MM.1S (cell line): ENCODE measurements around the gene PTK7.

Experiments
- DNase-seq: peaks from one replicate; pipeline ENCODE4 v3.0.0-alpha.2; 2015
- H2AFZ ChIP-seq: fragments of 300-600 bp; sonication (generic); 2 replicates; pipeline ENCODE4 v1.6.0; 2016; ENCODE audit warnings: antibody characterized with exemption, low read length
- H3F3A ChIP-seq: fragments of 300-600 bp; sonication (generic); 2 replicates; pipeline ENCODE4 v1.6.1; 2016; ENCODE audit warnings: mild to moderate bottlenecking, antibody characterized with exemption, low read length, moderate library complexity, mixed read lengths; ENCODE audit not compliant: insufficient read depth
- H3K27ac ChIP-seq: fragments of 300-600 bp; sonication (generic); 2 replicates; pipeline ENCODE4 v1.5.1; 2016; ENCODE audit warnings: mild to moderate bottlenecking, low read length
- H3K27me3 ChIP-seq: fragments of 300-600 bp; sonication (generic); replicated peaks from 2 replicates; pipeline ENCODE4 v1.6.0; 2016; ENCODE audit warnings: low read length; ENCODE audit not compliant: insufficient read depth
- H3K36me3 ChIP-seq: fragments of 300-600 bp; sonication (generic); replicated peaks from 2 replicates; pipeline ENCODE4 v1.6.1; 2016; ENCODE audit warnings: mild to moderate bottlenecking, low read length, mixed read lengths; ENCODE audit not compliant: insufficient read depth
- H3K4me1 ChIP-seq: fragments of 300-600 bp; sonication (generic); 2 replicates; pipeline ENCODE4 v1.6.1; 2016; ENCODE audit warnings: low read length, mixed read lengths
- H3K4me2 ChIP-seq: fragments of 300-600 bp; sonication (generic); 2 replicates; pipeline ENCODE4 v1.6.0; 2016; ENCODE audit warnings: low read depth, low read length
- H3K4me3 ChIP-seq: fragments of 300-600 bp; sonication (generic); 2 replicates; pipeline ENCODE4 v1.5.1; 2016; ENCODE audit warnings: low read length, mixed read lengths
- H3K79me2 ChIP-seq: fragments of 300-600 bp; sonication (generic); 2 replicates; pipeline ENCODE4 v1.6.1; 2016; ENCODE audit warnings: mixed run types, low read length, mixed read lengths
- H3K9ac ChIP-seq: fragments of 300-600 bp; sonication (generic); 2 replicates; pipeline ENCODE4 v1.6.1; 2016; ENCODE audit warnings: low read length, mixed read lengths
- H3K9me2 ChIP-seq: fragments of 300-600 bp; sonication (generic); replicated peaks from 2 replicates; pipeline ENCODE4 v1.6.1; 2016; ENCODE audit warnings: mild to moderate bottlenecking, low read length, mixed read lengths; ENCODE audit not compliant: insufficient read depth
- H3K9me3 ChIP-seq: fragments of 300-600 bp; sonication (generic); replicated peaks from 2 replicates; pipeline ENCODE4 v1.6.1; 2016; ENCODE audit warnings: mild to moderate bottlenecking, low read length, mixed read lengths; ENCODE audit not compliant: insufficient read depth
- H4K20me1 ChIP-seq: fragments of 300-600 bp; sonication (generic); 2 replicates; pipeline ENCODE4 v1.6.1; 2016; ENCODE audit warnings: mild to moderate bottlenecking, low read length, moderate library complexity, mixed read lengths; ENCODE audit not compliant: insufficient read depth
- CTCF ChIP-seq: fragments of 300-600 bp; sonication (generic); IDR thresholded peaks from 2 replicates; pipeline ENCODE4 v1.5.1; 2016; ENCODE audit warnings: antibody characterized with exemption, low read length, mixed read lengths
- EZH2 ChIP-seq: fragments of 300-600 bp; sonication (generic); optimal IDR thresholded peaks from 2 replicates; pipeline ENCODE3; 2017; ENCODE audit warnings: low read depth, mild to moderate bottlenecking, antibody characterized with exemption, low read length, mixed read lengths
- EZH2phosphoT487 ChIP-seq: fragments of 300-600 bp; sonication (generic); IDR thresholded peaks from 2 replicates; pipeline ENCODE4 v1.6.1; 2018; ENCODE audit warnings: antibody characterized with exemption, low read length

PTK7 gene

DNA sequence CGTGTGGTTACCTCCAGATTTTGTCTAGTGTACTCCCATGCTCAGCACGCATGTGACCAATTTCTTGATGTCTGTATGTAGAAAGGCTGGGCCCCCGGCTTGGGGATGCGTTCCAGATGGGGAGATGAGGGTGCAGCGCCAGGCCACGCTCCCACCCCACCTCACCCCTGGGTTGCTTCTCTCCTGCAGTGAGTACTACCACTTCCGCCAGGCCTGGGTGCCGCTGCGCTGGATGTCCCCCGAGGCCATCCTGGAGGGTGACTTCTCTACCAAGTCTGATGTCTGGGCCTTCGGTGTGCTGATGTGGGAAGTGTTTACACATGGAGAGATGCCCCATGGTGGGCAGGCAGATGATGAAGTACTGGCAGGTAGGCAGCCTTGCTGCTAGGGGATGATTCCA, 83.5 kb downstream of the PTK7 start:
- Histone ChIP-seq H3F3A (no peaks in the 10 kb centered on the region), H3K27me3 (no peaks in the 10 kb centered on the region), H4K20me1 (no peaks in the 10 kb centered on the region), H3K9me3 (no peaks in the 10 kb centered on the region), H3K9ac (no peak overlapping the region), H2AFZ (no peak overlapping the region), H3K4me3 (no peak overlapping the region), H3K4me1 (no peaks in the 10 kb centered on the region), H3K36me3 (no peaks in the 10 kb centered on the region), H3K79me2 (no peaks in the 10 kb centered on the region), H3K4me2 (no peak overlapping the region), H3K27ac (no peak overlapping the region), H3K9me2 (no peaks in the 10 kb centered on the region)
- TF ChIP-seq EZH2 (no peak), CTCF (no peak), EZH2phosphoT487 (no peak)
- DNase-seq: no peak

- Histone ChIP-seq H3F3A (no peaks in the 10 kb centered on the region), H3K9ac (no peak overlapping the region), H3K9me3 (no peaks in the 10 kb centered on the region), H3K4me2 (no peak overlapping the region), H2AFZ (no peak overlapping the region), H3K4me3 (no peak overlapping the region), H3K9me2 (no peaks in the 10 kb centered on the region), H4K20me1 (no peaks in the 10 kb centered on the region), H3K79me2 (no peaks in the 10 kb centered on the region), H3K27me3 (no peaks in the 10 kb centered on the region), H3K4me1 (no peaks in the 10 kb centered on the region), H3K36me3 (no peaks in the 10 kb centered on the region), H3K27ac (no peak overlapping the region)
- TF ChIP-seq EZH2 (no peak), EZH2phosphoT487 (no peak), CTCF (no peak)
- DNase-seq: no peak
These were observed 87.8 kb downstream of the PTK7 start for GRCh38 chr6:43163899-43164298.

DNA sequence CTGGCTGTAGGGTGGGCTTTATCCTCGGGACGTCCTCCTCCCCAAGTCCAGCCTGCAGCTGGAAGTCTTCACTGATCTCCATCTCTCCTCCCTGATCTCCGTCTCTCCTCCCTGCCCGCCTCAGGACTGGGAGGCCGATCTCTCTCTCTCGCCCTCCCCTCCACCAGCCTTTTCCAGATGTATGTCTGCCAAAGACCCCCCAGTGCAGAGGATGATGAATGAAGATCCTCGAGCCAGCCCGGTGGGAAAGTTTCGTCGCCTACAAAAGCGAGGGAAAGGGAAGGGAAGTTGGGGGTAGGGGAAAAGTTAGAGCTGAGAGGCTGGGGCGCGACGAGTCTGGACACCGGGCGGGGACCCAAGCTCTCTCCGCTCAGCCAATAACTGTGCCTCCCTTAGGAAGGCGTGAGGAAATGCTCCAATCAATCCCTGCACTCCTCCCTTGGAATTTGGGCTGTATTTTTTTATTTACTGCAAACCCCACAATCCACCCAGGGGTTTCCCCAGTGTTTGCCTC, 94.4 kb downstream of the PTK7 start:
- H3K9ac ChIP-seq: peak overlapping the region; percentile 62
- no peaks in the 10 kb centered on the region for H3K9me3 ChIP-seq
- H3K27ac ChIP-seq: peak overlapping the region; percentile 10; the same call in 1 of the 2 replicates
- TF ChIP-seq EZH2phosphoT487: no peak
- no peak for TF ChIP-seq CTCF
- TF ChIP-seq EZH2: no peak
- H3F3A ChIP-seq: peaks cover 18% of the 10 kb centered on the region
- H3K4me1 ChIP-seq: peaks cover 24% of the 10 kb centered on the region
- H3K79me2 ChIP-seq: peaks cover 29% of the 10 kb centered on the region
- no peak for DNase-seq
- H3K36me3 ChIP-seq: no peaks in the 10 kb centered on the region
- no peaks in the 10 kb centered on the region for H3K9me2 ChIP-seq
- peaks cover 5% of the 10 kb centered on the region; the same call in 1 of the 2 replicates for H4K20me1 ChIP-seq
- peak overlapping the region; percentile 66 for H3K4me3 ChIP-seq
- peak overlapping the region; percentile 91 for H3K4me2 ChIP-seq
- H3K27me3 ChIP-seq: no peaks in the 10 kb centered on the region
- H2AFZ ChIP-seq: peak overlapping the region; percentile 82
